Measurements from ENCODE around the gene PROK1. TPM values are rescaled to one million over a fixed set of nuclear protein-coding genes. Genes with fewer than 3 reads are reported as not detected.

The PROK1 gene
- total and polyA plus RNA-seq, 2 experiments from 2014 or later: not detected

DNA sequence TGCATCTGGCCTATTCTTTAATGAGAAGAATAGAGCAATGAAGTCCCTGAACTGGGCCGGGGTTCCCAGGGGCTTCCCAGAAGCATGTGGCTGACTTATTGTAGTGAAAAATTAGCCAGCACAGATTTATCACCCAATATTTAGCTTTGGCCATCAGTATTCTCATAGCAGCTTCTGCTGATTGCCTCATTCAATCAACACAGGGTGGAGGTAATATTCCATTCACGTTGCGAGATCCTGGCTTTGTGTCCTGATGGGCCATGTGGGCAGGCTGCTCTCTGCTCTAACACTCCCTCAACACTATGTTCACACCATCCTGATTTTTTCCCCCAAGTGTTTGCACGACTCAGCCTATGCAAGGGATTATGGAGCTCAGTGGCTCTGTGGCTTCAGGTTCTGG, 22.0 kb upstream of the PROK1 start:
- Histone ChIP-seq H3K27me3 (ENCODE audit: insufficient read depth) (no peaks in the 10 kb centered on the region), H3K9me2 (ENCODE audit: insufficient read depth) (no peaks in the 10 kb centered on the region), H3K79me2 (replicated peaks; ENCODE audit: insufficient read depth) (no peaks in the 10 kb centered on the region), H3K4me1 (ENCODE audit: insufficient read depth) (peaks cover 9% of the 10 kb centered on the region), H3K4me3 (no peak overlapping the region), H4K20me1 (replicated peaks; ENCODE audit: insufficient read depth) (no peaks in the 10 kb centered on the region), H2AFZ (no peak overlapping the region), H3K4me2 (no peak overlapping the region), H3F3A (replicated peaks; ENCODE audit: low read depth) (no peaks in the 10 kb centered on the region), H3K27ac (ENCODE audit: low read depth) (no peak overlapping the region), H3K36me3 (ENCODE audit: insufficient read depth) (no peaks in the 10 kb centered on the region)
- H3K27ac Mint-ChIP-seq: no peak overlapping the region
- peaks cover 12% of the 10 kb centered on the region for H3K27me3 Mint-ChIP-seq (ENCODE audit: insufficient read depth, low read depth, poor library complexity)
- no peaks in the 10 kb centered on the region for H3K36me3 Mint-ChIP-seq (ENCODE audit: low read depth)
- no peak for TF ChIP-seq NANOG (IDR thresholded peaks at IDR 0.05; ENCODE audit: borderline replicate concordance)
- TF ChIP-seq CREB1 (CRISPR knock-in tag; IDR thresholded peaks at IDR 0.05; ENCODE audit: low read depth): no peak
- TF ChIP-seq ZNF114 (CRISPR knock-in tag; IDR thresholded peaks at IDR 0.05): no peak
- DNase-seq (ENCODE audit: low spot score) (no peak), ATAC-seq (no peak)
- peaks cover 22% of the 10 kb centered on the region for H3K4me1 Mint-ChIP-seq
- H3K4me3 Mint-ChIP-seq: no peak overlapping the region
- H3K9me3 Mint-ChIP-seq: no peaks in the 10 kb centered on the region

DNA sequence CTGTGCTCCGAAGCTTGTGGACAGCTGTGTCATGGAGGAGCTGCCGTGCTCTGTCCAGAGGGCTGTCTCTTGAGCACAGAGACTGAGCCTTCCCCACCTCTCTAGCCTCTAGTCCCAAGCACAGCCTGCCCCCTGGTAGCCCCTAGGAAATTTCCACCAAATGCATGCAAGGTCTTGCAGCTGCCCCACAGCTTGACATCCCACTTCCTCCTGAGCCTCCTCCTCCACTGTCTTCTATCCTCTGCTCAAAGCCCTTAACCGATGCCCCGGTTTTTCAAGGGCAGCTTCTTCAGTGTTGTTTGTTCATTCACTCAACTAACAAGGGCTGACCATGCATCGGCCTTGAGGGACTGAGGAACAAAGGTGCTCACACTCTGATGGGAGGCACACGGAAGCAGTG, 20.6 kb upstream of the PROK1 start:
- no peaks in the 10 kb centered on the region for H3K27me3 ChIP-seq (ENCODE audit: insufficient read depth)
- no peaks in the 10 kb centered on the region for H4K20me1 ChIP-seq (replicated peaks; ENCODE audit: insufficient read depth)
- H3K4me2 ChIP-seq: no peak overlapping the region
- no peak overlapping the region for H3K4me3 ChIP-seq
- no peak overlapping the region for H2AFZ ChIP-seq
- Mint-ChIP-seq H3K9me3 (no peaks in the 10 kb centered on the region), H3K27ac (no peak overlapping the region), H3K4me1 (peaks cover 24% of the 10 kb centered on the region), H3K4me3 (no peak overlapping the region), H3K27me3 (ENCODE audit: insufficient read depth, low read depth, poor library complexity) (peaks cover 12% of the 10 kb centered on the region), H3K36me3 (ENCODE audit: low read depth) (no peaks in the 10 kb centered on the region)
- H3K9me2 ChIP-seq (ENCODE audit: insufficient read depth): no peaks in the 10 kb centered on the region
- no peak overlapping the region for H3K27ac ChIP-seq (ENCODE audit: low read depth)
- no peaks in the 10 kb centered on the region for H3K79me2 ChIP-seq (replicated peaks; ENCODE audit: insufficient read depth)
- no peaks in the 10 kb centered on the region for H3F3A ChIP-seq (replicated peaks; ENCODE audit: low read depth)
- TF ChIP-seq, protein P1, sequence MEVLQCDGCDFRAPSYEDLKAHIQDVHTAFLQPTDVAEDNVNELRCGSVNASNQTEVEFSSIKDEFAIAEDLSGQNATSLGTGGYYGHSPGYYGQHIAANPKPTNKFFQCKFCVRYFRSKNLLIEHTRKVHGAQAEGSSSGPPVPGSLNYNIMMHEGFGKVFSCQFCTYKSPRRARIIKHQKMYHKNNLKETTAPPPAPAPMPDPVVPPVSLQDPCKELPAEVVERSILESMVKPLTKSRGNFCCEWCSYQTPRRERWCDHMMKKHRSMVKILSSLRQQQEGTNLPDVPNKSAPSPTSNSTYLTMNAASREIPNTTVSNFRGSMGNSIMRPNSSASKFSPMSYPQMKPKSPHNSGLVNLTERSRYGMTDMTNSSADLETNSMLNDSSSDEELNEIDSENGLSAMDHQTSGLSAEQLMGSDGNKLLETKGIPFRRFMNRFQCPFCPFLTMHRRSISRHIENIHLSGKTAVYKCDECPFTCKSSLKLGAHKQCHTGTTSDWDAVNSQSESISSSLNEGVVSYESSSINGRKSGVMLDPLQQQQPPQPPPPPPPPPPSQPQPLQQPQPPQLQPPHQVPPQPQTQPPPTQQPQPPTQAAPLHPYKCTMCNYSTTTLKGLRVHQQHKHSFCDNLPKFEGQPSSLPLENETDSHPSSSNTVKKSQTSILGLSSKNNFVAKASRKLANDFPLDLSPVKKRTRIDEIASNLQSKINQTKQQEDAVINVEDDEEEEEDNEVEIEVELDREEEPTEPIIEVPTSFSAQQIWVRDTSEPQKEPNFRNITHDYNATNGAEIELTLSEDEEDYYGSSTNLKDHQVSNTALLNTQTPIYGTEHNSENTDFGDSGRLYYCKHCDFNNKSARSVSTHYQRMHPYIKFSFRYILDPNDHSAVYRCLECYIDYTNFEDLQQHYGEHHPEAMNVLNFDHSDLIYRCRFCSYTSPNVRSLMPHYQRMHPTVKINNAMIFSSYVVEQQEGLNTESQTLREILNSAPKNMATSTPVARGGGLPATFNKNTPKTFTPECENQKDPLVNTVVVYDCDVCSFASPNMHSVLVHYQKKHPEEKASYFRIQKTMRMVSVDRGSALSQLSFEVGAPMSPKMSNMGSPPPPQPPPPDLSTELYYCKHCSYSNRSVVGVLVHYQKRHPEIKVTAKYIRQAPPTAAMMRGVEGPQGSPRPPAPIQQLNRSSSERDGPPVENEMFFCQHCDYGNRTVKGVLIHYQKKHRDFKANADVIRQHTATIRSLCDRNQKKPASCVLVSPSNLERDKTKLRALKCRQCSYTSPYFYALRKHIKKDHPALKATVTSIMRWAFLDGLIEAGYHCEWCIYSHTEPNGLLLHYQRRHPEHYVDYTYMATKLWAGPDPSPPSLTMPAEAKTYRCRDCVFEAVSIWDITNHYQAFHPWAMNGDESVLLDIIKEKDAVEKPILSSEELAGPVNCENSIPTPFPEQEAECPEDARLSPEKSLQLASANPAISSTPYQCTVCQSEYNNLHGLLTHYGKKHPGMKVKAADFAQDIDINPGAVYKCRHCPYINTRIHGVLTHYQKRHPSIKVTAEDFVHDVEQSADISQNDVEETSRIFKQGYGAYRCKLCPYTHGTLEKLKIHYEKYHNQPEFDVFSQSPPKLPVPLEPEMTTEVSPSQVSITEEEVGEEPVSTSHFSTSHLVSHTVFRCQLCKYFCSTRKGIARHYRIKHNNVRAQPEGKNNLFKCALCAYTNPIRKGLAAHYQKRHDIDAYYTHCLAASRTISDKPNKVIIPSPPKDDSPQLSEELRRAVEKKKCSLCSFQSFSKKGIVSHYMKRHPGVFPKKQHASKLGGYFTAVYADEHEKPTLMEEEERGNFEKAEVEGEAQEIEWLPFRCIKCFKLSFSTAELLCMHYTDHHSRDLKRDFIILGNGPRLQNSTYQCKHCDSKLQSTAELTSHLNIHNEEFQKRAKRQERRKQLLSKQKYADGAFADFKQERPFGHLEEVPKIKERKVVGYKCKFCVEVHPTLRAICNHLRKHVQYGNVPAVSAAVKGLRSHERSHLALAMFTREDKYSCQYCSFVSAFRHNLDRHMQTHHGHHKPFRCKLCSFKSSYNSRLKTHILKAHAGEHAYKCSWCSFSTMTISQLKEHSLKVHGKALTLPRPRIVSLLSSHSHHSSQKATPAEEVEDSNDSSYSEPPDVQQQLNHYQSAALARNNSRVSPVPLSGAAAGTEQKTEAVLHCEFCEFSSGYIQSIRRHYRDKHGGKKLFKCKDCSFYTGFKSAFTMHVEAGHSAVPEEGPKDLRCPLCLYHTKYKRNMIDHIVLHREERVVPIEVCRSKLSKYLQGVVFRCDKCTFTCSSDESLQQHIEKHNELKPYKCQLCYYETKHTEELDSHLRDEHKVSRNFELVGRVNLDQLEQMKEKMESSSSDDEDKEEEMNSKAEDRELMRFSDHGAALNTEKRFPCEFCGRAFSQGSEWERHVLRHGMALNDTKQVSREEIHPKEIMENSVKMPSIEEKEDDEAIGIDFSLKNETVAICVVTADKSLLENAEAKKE (CRISPR knock-in tag; IDR thresholded peaks at IDR 0.05): no peak
- no peak for TF ChIP-seq NANOG (IDR thresholded peaks at IDR 0.05; ENCODE audit: borderline replicate concordance)
- TF ChIP-seq, protein P2, sequence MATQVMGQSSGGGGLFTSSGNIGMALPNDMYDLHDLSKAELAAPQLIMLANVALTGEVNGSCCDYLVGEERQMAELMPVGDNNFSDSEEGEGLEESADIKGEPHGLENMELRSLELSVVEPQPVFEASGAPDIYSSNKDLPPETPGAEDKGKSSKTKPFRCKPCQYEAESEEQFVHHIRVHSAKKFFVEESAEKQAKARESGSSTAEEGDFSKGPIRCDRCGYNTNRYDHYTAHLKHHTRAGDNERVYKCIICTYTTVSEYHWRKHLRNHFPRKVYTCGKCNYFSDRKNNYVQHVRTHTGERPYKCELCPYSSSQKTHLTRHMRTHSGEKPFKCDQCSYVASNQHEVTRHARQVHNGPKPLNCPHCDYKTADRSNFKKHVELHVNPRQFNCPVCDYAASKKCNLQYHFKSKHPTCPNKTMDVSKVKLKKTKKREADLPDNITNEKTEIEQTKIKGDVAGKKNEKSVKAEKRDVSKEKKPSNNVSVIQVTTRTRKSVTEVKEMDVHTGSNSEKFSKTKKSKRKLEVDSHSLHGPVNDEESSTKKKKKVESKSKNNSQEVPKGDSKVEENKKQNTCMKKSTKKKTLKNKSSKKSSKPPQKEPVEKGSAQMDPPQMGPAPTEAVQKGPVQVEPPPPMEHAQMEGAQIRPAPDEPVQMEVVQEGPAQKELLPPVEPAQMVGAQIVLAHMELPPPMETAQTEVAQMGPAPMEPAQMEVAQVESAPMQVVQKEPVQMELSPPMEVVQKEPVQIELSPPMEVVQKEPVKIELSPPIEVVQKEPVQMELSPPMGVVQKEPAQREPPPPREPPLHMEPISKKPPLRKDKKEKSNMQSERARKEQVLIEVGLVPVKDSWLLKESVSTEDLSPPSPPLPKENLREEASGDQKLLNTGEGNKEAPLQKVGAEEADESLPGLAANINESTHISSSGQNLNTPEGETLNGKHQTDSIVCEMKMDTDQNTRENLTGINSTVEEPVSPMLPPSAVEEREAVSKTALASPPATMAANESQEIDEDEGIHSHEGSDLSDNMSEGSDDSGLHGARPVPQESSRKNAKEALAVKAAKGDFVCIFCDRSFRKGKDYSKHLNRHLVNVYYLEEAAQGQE (IDR thresholded peaks at IDR 0.05; ENCODE audit: unreplicated experiment): no peak
- no peak for TF ChIP-seq POLR2AphosphoS5 (IDR thresholded peaks at IDR 0.05; ENCODE audit: low read depth)
- no peak for TF ChIP-seq CREB1 (CRISPR knock-in tag; IDR thresholded peaks at IDR 0.05; ENCODE audit: low read depth)
- TF ChIP-seq, protein P3, sequence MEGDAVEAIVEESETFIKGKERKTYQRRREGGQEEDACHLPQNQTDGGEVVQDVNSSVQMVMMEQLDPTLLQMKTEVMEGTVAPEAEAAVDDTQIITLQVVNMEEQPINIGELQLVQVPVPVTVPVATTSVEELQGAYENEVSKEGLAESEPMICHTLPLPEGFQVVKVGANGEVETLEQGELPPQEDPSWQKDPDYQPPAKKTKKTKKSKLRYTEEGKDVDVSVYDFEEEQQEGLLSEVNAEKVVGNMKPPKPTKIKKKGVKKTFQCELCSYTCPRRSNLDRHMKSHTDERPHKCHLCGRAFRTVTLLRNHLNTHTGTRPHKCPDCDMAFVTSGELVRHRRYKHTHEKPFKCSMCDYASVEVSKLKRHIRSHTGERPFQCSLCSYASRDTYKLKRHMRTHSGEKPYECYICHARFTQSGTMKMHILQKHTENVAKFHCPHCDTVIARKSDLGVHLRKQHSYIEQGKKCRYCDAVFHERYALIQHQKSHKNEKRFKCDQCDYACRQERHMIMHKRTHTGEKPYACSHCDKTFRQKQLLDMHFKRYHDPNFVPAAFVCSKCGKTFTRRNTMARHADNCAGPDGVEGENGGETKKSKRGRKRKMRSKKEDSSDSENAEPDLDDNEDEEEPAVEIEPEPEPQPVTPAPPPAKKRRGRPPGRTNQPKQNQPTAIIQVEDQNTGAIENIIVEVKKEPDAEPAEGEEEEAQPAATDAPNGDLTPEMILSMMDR (conservative IDR thresholded peaks at IDR 0.05; ENCODE audit: low read depth in 2 of 2): no peak
- TF ChIP-seq JUNB (IDR thresholded peaks at IDR 0.05; ENCODE audit: unreplicated experiment): no peak
- no peak for TF ChIP-seq EZH2phosphoT487 (IDR thresholded peaks at IDR 0.05; ENCODE audit: unreplicated experiment)
- peaks cover 14% of the 10 kb centered on the region for H3K4me1 ChIP-seq (ENCODE audit: insufficient read depth)
- no peaks in the 10 kb centered on the region for H3K36me3 ChIP-seq (ENCODE audit: insufficient read depth)
- no peak for ATAC-seq
- DNase-seq (ENCODE audit: low spot score): no peak
